K562 (cell line): ENCODE data around the gene CFAP53.

ENCODE experiments used
- CBFB ChIP-seq: sonication (generic); formaldehyde crosslinking; IDR thresholded peaks from 2 replicates; pipeline ENCODE4 v1.4.0; 2020; ENCODE audit warnings: mild to moderate bottlenecking, missing genetic modification reagents
- CTCF ChIP-seq, 3 experiments: IDR thresholded peaks in 2 of 3; conservative IDR thresholded peaks in 1 of 3; 2 replicates each; pipeline ENCODE4 v1.5.1; 2011 to 2012; ENCODE audit warnings: low read length in 3 of 3, mild to moderate bottlenecking in 3 of 3, control low read depth in 2 of 3, improper control_type of control experiment in 1 of 3, inconsistent platforms in 1 of 3, low read depth in 1 of 3, mixed read lengths in 1 of 3, moderate library complexity in 1 of 3; ENCODE audit not compliant: insufficient read depth in 2 of 3
- EZH2 ChIP-seq: IDR thresholded peaks from 2 replicates; pipeline ENCODE4 v1.6.1; 2012; ENCODE audit warnings: low read depth, mild to moderate bottlenecking, inconsistent platforms, low read length, borderline replicate concordance
- HOMEZ ChIP-seq: fragments of 250-450 bp; sonication (Bioruptor Pico); IDR thresholded peaks from 2 replicates; pipeline ENCODE4 v1.4.0; 2020; ENCODE audit warnings: mild to moderate bottlenecking, moderate library complexity
- JUNB ChIP-seq: fragments of 450-650 bp; formaldehyde crosslinking; conservative IDR thresholded peaks from 2 replicates; pipeline ENCODE4 v1.4.0; 2020; ENCODE audit warnings: mild to moderate bottlenecking
- PATZ1 ChIP-seq: fragments of 250-450 bp; sonication (Bioruptor Pico); IDR thresholded peaks from 2 replicates; pipeline ENCODE4 v1.5.0; 2020; ENCODE audit warnings: mild to moderate bottlenecking, borderline replicate concordance
- TCF7L2 ChIP-seq: fragments of 150-350 bp; IDR thresholded peaks from 2 replicates; pipeline ENCODE4 v1.6.1; 2016; ENCODE audit warnings: low read depth, mild to moderate bottlenecking, low read length, moderate library complexity
- USF2 ChIP-seq: sonication (generic); formaldehyde crosslinking; IDR thresholded peaks from 2 replicates; pipeline ENCODE4 v1.5.0; 2020; ENCODE audit warnings: missing genetic modification reagents
- ZNF23 ChIP-seq: fragments of 250-450 bp; sonication (Bioruptor Pico); IDR thresholded peaks from 2 replicates; pipeline ENCODE4 v1.4.0; 2020; ENCODE audit warnings: mild to moderate bottlenecking
- ZNF232 ChIP-seq: sonication (generic); formaldehyde crosslinking; IDR thresholded peaks from 2 replicates; pipeline ENCODE4 v1.8.0; 2022; ENCODE audit warnings: mild to moderate bottlenecking, missing genetic modification reagents

- no peak for TF ChIP-seq ZNF232 (CRISPR knock-in tag)
- no peak for TF ChIP-seq EZH2
- TF ChIP-seq CTCF (IDR thresholded peaks at IDR 0.05 in 2 of 3, conservative IDR thresholded peaks at IDR 0.05 in 1 of 3; ENCODE audit: insufficient read depth in 2 of 3, low read depth in 1 of 3, low read length in 3 of 3), result no peak
- no peak for TF ChIP-seq ZNF23
- TF ChIP-seq TCF7L2, result no peak
- TF ChIP-seq USF2, result no peak
- TF ChIP-seq HOMEZ (CRISPR knock-in tag), result no peak
- no peak for TF ChIP-seq PATZ1
- no peak for TF ChIP-seq CBFB
- TF ChIP-seq JUNB (CRISPR knock-in tag), result no peak
These were observed at the start of gene CFAP53 for GRCh38 chr18:50266248-50266704.
